Astrocyte of the spinal cord (primary cell): ENCODE results near the gene PLXNC1.

Experiments used
- DNase-seq: peaks from one replicate; pipeline ENCODE4 v3.0.0; 2011; ENCODE audit warnings: low read depth, low spot score
- H3K4me3 ChIP-seq: 2 replicates; pipeline ENCODE4 v1.5.1; 2011; ENCODE audit warnings: low read depth, mild to moderate bottlenecking, low read length, moderate library complexity
- CTCF ChIP-seq: IDR thresholded peaks from 2 replicates; pipeline ENCODE4 v1.5.1; 2012; ENCODE audit warnings: low read depth, mild to moderate bottlenecking, low read length, inconsistent platforms
- in situ Hi-C: cut with HindIII; loops from 2 replicates; pipeline ENCODE4 v1.10.0; 2017; ENCODE audit warnings: low sequenced_read_pairs

PLXNC1 gene

DNA sequence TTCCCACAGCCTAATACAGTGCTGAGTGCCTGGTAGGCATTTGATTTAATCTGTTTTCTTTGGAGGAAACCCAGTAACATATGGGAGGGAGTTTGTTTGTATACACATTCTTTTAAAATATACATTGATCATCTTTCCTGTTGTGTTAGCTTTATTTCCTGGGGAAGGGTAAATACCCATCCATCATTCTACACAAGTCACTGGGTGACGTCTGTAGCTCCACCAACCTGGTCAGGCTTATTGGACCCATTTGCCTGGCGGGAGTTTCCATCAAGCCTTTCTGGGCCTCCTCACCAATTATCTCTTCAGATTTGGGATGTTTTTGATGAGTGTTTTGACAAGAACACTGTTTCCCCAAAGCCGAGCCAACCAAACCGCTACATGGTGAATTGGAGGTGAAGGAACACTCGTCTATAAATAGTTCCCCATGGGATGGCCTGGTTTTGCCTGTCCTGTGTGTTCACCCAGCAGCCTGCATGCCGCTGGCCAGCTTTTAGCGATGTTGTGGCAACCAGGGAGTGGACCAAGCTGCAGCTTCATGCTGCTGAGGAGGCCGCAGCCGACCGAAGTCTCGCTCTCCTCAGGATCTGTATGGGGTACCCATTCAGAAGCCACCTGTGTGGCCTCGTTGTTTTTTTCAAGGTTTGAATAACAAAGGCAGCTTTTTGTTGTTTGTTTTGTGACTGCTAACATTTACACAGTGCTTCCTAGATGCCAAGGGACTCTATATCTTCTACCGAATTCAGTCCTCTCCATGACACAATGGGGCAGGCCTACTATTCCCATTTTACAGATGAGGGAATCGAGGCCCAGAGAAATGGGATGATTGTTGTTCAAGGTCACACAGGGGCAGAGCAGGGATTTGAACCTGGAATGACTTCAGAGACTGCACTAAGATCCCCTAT lies 22.6 kb downstream of the PLXNC1 start:
- TF ChIP-seq CTCF = no peak
- DNase-seq = no peak
- in situ Hi-C loops = no loop called here
- H3K4me3 ChIP-seq = no peak overlapping the region

DNA sequence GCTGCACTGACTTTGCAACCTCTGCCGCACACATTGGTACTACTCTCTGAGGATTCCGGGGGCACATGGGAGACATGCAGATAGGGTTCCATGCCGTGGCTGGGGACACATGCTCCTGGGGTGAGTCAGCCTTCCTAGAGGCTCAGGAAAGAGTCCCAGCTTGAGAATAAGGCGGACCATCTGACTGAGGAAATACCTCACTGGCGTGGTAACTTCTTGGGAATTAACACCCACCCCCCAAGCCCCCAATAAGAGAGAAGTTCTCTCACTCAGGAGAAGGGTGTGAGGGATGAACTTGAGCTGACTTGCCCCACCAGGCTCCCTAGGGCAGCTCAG lies 23.2 kb downstream of the PLXNC1 start:
- no peak overlapping the region for H3K4me3 ChIP-seq
- no peak for TF ChIP-seq CTCF
- in situ Hi-C loops = no loop called here

DNA sequence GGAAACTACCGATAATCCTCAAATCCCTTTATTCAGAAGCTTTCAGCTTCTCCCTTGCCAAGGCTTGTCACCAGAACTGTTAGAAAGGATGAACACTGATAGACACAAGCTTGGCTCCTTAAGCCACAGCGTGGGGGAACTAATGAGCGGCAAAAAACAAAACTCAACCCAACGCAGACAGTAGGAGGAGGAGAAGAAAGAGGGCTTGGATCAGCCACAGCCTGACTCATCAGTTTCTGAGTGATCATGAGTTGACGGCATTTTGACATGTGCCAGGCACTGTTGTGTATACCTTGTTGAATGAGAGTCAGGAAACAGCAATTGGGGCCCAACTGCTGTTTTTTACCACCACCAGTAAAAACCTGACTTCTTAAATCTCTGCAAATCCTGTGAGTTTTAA lies 23.7 kb downstream of the PLXNC1 start:
- in situ Hi-C loops = no loop called here
- no peak for DNase-seq
- no peak for TF ChIP-seq CTCF
- no peak overlapping the region for H3K4me3 ChIP-seq

More for the DNA sequence above, 23.2 kb downstream of the PLXNC1 start:
- DNase-seq = no peak

GRCh38 chr12:94172973-94173372 lies 24.6 kb downstream of the PLXNC1 start:
- no peak for TF ChIP-seq CTCF
- H3K4me3 ChIP-seq = no peak overlapping the region
- peak; percentile 92 for DNase-seq
- in situ Hi-C loops = no loop called here

- H3K4me3 ChIP-seq = no peak overlapping the region
- in situ Hi-C loops = no loop called here
- TF ChIP-seq CTCF = no peak
- no peak for DNase-seq
Measured at GRCh38 chr12:94173660-94174265, 25.4 kb downstream of the PLXNC1 start.

GRCh38 chr12:94174576-94174975 lies 26.2 kb downstream of the PLXNC1 start:
- no peak for DNase-seq
- in situ Hi-C loops = no loop called here
- H3K4me3 ChIP-seq = no peak overlapping the region
- TF ChIP-seq CTCF = no peak
